HepG2 (cell line): ENCODE results near the gene DPEP2NB. TPM values are rescaled to one million over a fixed set of nuclear protein-coding genes. Genes with fewer than 3 reads are reported as not detected.

Experiments used
- ATF7-NPFF ChIP-seq: sonication (generic); formaldehyde crosslinking; IDR thresholded peaks from 2 replicates; pipeline ENCODE4 v1.8.1; 2023; ENCODE audit warnings: mild to moderate bottlenecking, low read depth, missing genetic modification reagents, moderate library complexity
- KLF6 ChIP-seq: IDR thresholded peaks from 2 replicates; pipeline ENCODE4 v1.8.0; 2016; ENCODE audit warnings: missing biosample characterization, missing genetic modification reagents
- NFE2L2 ChIP-seq: fragments of 150-350 bp; IDR thresholded peaks from 2 replicates; pipeline ENCODE4 v1.6.1; 2014; ENCODE audit warnings: low read length
- RXRA ChIP-seq: sonication (generic); formaldehyde crosslinking; IDR thresholded peaks from 2 replicates; pipeline ENCODE4 v1.5.1; 2020; ENCODE audit warnings: missing genetic modification reagents
- SALL2 ChIP-seq: sonication (generic); formaldehyde crosslinking; IDR thresholded peaks from 2 replicates; pipeline ENCODE4 v1.8.1; 2023; ENCODE audit warnings: mild to moderate bottlenecking, missing genetic modification reagents, inconsistent platforms
- SNAPC2 ChIP-seq: sonication (generic); formaldehyde crosslinking; IDR thresholded peaks from 2 replicates; pipeline ENCODE4 v1.8.1; 2022; ENCODE audit warnings: mild to moderate bottlenecking, missing genetic modification reagents
- SPEN ChIP-seq: sonication (generic); formaldehyde crosslinking; IDR thresholded peaks from 2 replicates; pipeline ENCODE4 v1.5.1; 2020; ENCODE audit warnings: low read depth, mild to moderate bottlenecking, missing genetic modification reagents
- U2AF2 ChIP-seq: fragments of 200-400 bp; formaldehyde crosslinking; IDR thresholded peaks from 2 replicates; pipeline ENCODE4 v1.6.1; 2017; ENCODE audit warnings: low read depth, mild to moderate bottlenecking, low read length
- ZFYVE20 ChIP-seq: sonication (generic); formaldehyde crosslinking; IDR thresholded peaks from 2 replicates; pipeline ENCODE4 v1.8.0; 2023; ENCODE audit warnings: low read depth, mild to moderate bottlenecking, moderate library complexity, missing genetic modification reagents, borderline replicate concordance
- ZNF296 ChIP-seq: sonication (generic); formaldehyde crosslinking; conservative IDR thresholded peaks from 2 replicates; pipeline ENCODE4 v1.5.0; 2020; ENCODE audit warnings: mild to moderate bottlenecking, missing genetic modification reagents
- ZNF768 ChIP-seq: sonication (generic); formaldehyde crosslinking; IDR thresholded peaks from 2 replicates; pipeline ENCODE4 v1.4.0; 2020; ENCODE audit warnings: missing genetic modification reagents
- ZNF775 ChIP-seq: sonication (generic); formaldehyde crosslinking; IDR thresholded peaks from 2 replicates; pipeline ENCODE4 v1.4.0; 2020; ENCODE audit warnings: missing genetic modification reagents, mild to moderate bottlenecking, moderate library complexity, borderline replicate concordance
- ZNF891 ChIP-seq: sonication (generic); formaldehyde crosslinking; IDR thresholded peaks from 2 replicates; pipeline ENCODE4 v1.5.0; 2020; ENCODE audit warnings: mild to moderate bottlenecking, missing genetic modification reagents
- ZSCAN12 ChIP-seq: sonication (generic); formaldehyde crosslinking; IDR thresholded peaks from 2 replicates; pipeline ENCODE4 v1.9.0; 2021; ENCODE audit warnings: mild to moderate bottlenecking, missing genetic modification reagents
- polyA plus RNA-seq, 8 experiments: library from polyadenylated mRNA; depleted of rRNA in 3 of 8; stranded (reverse) in 7 of 8; unstranded in 1 of 8; fragments of >200 nt; fragmentation: Illumina TruSeq in 4 of 8; extraction: Trizol in 4 of 8; gene quantifications; 2 replicates each; pipeline versions ENCODE4 v1.2.1 to v1.2.3, GENCODE V29; 2011 to 2016; ENCODE audit warnings: low read depth in 4 of 8, missing spikeins in 1 of 8, mixed read lengths in 1 of 8; ENCODE audit not compliant: insufficient read depth in 1 of 8
- total RNA-seq, 5 experiments: library from RNA; depleted of rRNA; stranded (reverse); fragments of >200 nt; fragmentation: Illumina TruSeq; extraction: Trizol; gene quantifications; 2 replicates each; pipeline ENCODE4 v1.2.3, GENCODE V29; 2016; ENCODE audit warnings: low read depth in 1 of 5
- TF ChIP-seq, protein P1 (sequence below): sonication (generic); formaldehyde crosslinking; IDR thresholded peaks from 2 replicates; pipeline ENCODE4 v1.5.0; 2020; ENCODE audit warnings: mild to moderate bottlenecking, missing genetic modification reagents, borderline replicate concordance
- TF ChIP-seq, protein P2 (sequence below): sonication (generic); formaldehyde crosslinking; IDR thresholded peaks from 2 replicates; pipeline ENCODE4 v1.5.0; 2020; ENCODE audit warnings: missing genetic modification reagents
- TF ChIP-seq, protein P3 (sequence below): sonication (generic); formaldehyde crosslinking; IDR thresholded peaks from 2 replicates; pipeline ENCODE4 v1.4.0; 2020; ENCODE audit warnings: missing genetic modification reagents
- TF ChIP-seq, protein P4 (sequence below): sonication (generic); formaldehyde crosslinking; IDR thresholded peaks from 2 replicates; pipeline ENCODE4 v1.4.0; 2020; ENCODE audit warnings: missing genetic modification reagents, mild to moderate bottlenecking, borderline replicate concordance

Gene DPEP2NB
- total and polyA plus RNA-seq, 2 of the 13 experiments (the other 11 are each of a cell fraction or from before 2014, with no cell fraction given): not detected

DNA sequence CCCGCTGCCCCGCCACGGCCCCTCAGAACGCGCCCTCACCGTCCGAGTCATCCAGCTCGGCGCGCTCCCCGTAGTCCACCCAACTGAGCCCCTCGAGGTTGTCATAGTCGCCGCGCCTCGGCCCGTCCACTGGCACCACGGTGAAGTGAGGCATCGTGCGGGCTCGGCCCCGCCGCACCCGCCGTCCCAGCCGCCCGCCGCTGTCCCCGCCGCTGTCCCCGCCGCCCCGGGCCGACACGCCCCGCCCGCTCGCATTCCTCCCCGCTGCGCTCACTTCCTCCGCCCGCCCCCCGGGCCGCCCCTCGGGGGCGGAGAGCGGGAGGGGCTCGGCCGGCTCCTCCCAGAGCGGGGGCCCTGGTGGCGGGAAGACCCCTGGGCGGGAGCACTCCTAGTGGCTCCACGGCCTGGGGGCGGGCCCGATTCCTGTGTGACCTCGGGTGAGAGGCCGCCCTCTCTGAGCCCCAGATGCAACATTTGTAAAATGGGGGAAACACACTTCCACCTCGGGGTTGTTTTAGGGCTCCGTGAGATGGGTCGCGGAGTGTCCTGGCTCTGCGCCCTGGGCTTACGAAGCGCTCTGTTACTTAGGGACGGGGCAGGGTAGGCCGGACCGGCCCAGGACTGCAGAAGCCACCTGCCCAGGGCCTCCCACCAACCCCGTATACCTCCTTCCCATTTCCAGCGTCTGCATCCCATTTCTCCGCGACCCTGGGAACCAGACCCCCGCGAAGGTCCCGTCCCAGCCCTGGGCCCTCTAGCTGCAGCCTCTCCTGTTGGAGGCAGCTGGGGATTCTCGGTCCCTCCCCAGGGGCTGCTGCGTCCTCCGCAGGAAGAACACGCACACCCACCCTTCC is 47.1 kb downstream of the DPEP2NB start, which contains the start of gene SLC12A4 (continued):
- TF ChIP-seq, protein P1, sequence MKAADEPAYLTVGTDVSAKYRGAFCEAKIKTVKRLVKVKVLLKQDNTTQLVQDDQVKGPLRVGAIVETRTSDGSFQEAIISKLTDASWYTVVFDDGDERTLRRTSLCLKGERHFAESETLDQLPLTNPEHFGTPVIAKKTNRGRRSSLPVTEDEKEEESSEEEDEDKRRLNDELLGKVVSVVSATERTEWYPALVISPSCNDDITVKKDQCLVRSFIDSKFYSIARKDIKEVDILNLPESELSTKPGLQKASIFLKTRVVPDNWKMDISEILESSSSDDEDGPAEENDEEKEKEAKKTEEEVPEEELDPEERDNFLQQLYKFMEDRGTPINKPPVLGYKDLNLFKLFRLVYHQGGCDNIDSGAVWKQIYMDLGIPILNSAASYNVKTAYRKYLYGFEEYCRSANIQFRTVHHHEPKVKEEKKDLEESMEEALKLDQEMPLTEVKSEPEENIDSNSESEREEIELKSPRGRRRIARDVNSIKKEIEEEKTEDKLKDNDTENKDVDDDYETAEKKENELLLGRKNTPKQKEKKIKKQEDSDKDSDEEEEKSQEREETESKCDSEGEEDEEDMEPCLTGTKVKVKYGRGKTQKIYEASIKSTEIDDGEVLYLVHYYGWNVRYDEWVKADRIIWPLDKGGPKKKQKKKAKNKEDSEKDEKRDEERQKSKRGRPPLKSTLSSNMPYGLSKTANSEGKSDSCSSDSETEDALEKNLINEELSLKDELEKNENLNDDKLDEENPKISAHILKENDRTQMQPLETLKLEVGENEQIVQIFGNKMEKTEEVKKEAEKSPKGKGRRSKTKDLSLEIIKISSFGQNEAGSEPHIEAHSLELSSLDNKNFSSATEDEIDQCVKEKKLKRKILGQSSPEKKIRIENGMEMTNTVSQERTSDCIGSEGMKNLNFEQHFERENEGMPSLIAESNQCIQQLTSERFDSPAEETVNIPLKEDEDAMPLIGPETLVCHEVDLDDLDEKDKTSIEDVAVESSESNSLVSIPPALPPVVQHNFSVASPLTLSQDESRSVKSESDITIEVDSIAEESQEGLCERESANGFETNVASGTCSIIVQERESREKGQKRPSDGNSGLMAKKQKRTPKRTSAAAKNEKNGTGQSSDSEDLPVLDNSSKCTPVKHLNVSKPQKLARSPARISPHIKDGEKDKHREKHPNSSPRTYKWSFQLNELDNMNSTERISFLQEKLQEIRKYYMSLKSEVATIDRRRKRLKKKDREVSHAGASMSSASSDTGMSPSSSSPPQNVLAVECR (CRISPR knock-in tag): peak; percentile 81
- TF ChIP-seq ZFYVE20 (CRISPR knock-in tag) (no peak), ZNF891 (CRISPR knock-in tag) (peak; percentile 93), SNAPC2 (peak; percentile 57), ZNF775 (CRISPR knock-in tag) (no peak), ATF7-NPFF (peak; percentile 78), SALL2 (CRISPR knock-in tag) (peak; percentile 67; the same call in 1 of the 2 replicates), ZNF296 (CRISPR knock-in tag) (no peak), U2AF2 (no peak), NFE2L2 (no peak), ZSCAN12 (0 out of 2 replicates have a peak, but pooled peaks have one; percentile 17), SPEN (CRISPR knock-in tag) (peak; percentile 71; the same call in 1 of the 2 replicates), RXRA (peak; percentile 51), ZNF768 (CRISPR knock-in tag) (peak; percentile 100), KLF6 (CRISPR knock-in tag) (peak; percentile 60; the same call in 1 of the 2 replicates)
- TF ChIP-seq, protein P2, sequence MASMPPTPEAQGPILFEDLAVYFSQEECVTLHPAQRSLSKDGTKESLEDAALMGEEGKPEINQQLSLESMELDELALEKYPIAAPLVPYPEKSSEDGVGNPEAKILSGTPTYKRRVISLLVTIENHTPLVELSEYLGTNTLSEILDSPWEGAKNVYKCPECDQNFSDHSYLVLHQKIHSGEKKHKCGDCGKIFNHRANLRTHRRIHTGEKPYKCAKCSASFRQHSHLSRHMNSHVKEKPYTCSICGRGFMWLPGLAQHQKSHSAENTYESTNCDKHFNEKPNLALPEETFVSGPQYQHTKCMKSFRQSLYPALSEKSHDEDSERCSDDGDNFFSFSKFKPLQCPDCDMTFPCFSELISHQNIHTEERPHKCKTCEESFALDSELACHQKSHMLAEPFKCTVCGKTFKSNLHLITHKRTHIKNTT (CRISPR knock-in tag): 0 out of 2 replicates have a peak, but pooled peaks have one; percentile 5
- TF ChIP-seq, protein P3, sequence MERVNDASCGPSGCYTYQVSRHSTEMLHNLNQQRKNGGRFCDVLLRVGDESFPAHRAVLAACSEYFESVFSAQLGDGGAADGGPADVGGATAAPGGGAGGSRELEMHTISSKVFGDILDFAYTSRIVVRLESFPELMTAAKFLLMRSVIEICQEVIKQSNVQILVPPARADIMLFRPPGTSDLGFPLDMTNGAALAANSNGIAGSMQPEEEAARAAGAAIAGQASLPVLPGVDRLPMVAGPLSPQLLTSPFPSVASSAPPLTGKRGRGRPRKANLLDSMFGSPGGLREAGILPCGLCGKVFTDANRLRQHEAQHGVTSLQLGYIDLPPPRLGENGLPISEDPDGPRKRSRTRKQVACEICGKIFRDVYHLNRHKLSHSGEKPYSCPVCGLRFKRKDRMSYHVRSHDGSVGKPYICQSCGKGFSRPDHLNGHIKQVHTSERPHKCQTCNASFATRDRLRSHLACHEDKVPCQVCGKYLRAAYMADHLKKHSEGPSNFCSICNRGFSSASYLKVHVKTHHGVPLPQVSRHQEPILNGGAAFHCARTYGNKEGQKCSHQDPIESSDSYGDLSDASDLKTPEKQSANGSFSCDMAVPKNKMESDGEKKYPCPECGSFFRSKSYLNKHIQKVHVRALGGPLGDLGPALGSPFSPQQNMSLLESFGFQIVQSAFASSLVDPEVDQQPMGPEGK: peak; percentile 98
- TF ChIP-seq, protein P4, sequence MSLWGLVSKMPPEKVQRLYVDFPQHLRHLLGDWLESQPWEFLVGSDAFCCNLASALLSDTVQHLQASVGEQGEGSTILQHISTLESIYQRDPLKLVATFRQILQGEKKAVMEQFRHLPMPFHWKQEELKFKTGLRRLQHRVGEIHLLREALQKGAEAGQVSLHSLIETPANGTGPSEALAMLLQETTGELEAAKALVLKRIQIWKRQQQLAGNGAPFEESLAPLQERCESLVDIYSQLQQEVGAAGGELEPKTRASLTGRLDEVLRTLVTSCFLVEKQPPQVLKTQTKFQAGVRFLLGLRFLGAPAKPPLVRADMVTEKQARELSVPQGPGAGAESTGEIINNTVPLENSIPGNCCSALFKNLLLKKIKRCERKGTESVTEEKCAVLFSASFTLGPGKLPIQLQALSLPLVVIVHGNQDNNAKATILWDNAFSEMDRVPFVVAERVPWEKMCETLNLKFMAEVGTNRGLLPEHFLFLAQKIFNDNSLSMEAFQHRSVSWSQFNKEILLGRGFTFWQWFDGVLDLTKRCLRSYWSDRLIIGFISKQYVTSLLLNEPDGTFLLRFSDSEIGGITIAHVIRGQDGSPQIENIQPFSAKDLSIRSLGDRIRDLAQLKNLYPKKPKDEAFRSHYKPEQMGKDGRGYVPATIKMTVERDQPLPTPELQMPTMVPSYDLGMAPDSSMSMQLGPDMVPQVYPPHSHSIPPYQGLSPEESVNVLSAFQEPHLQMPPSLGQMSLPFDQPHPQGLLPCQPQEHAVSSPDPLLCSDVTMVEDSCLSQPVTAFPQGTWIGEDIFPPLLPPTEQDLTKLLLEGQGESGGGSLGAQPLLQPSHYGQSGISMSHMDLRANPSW (CRISPR knock-in tag): peak; percentile 88
